ENCODE measurements around the gene DHRS1. TPM values are rescaled to one million over a fixed set of nuclear protein-coding genes. Genes with fewer than 3 reads are reported as not detected.

The DHRS1 gene
- total and polyA plus RNA-seq, 2 experiments from 2014 or later = 15.0 to 15.4 TPM

- H3K27me3 Mint-ChIP-seq (ENCODE audit: insufficient read depth, low read depth, poor library complexity) = peaks cover 15% of the 10 kb centered on the region
- no peak overlapping the region; the same call in 1 of the 2 replicates for H3K27ac Mint-ChIP-seq
- H3K9me2 ChIP-seq (ENCODE audit: insufficient read depth) = no peaks in the 10 kb centered on the region
- no peak overlapping the region for H3K4me3 Mint-ChIP-seq
- no peak overlapping the region for H3K27ac ChIP-seq (ENCODE audit: low read depth)
- no peaks in the 10 kb centered on the region for H3K36me3 Mint-ChIP-seq (ENCODE audit: low read depth)
- no peaks in the 10 kb centered on the region for H3F3A ChIP-seq (replicated peaks; ENCODE audit: low read depth)
- TF ChIP-seq ZNF331 (CRISPR knock-in tag; IDR thresholded peaks at IDR 0.05; ENCODE audit: low read depth) = no peak
- no peak for TF ChIP-seq STAT1 (IDR thresholded peaks at IDR 0.05; ENCODE audit: unreplicated experiment)
- no peak for TF ChIP-seq JUNB (IDR thresholded peaks at IDR 0.05; ENCODE audit: unreplicated experiment)
- TF ChIP-seq CREB1 (CRISPR knock-in tag; IDR thresholded peaks at IDR 0.05; ENCODE audit: low read depth) = no peak
- TF ChIP-seq ZNF462 (CRISPR knock-in tag; IDR thresholded peaks at IDR 0.05) = no peak
- TF ChIP-seq, protein P1, sequence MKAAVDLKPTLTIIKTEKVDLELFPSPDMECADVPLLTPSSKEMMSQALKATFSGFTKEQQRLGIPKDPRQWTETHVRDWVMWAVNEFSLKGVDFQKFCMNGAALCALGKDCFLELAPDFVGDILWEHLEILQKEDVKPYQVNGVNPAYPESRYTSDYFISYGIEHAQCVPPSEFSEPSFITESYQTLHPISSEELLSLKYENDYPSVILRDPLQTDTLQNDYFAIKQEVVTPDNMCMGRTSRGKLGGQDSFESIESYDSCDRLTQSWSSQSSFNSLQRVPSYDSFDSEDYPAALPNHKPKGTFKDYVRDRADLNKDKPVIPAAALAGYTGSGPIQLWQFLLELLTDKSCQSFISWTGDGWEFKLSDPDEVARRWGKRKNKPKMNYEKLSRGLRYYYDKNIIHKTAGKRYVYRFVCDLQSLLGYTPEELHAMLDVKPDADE (IDR thresholded peaks at IDR 0.05) = no peak
- no peak for TF ChIP-seq REST (IDR thresholded peaks at IDR 0.05; ENCODE audit: unreplicated experiment)
- no peak for TF ChIP-seq NANOG (IDR thresholded peaks at IDR 0.05; ENCODE audit: borderline replicate concordance)
- TF ChIP-seq EZH2phosphoT487 (IDR thresholded peaks at IDR 0.05; ENCODE audit: unreplicated experiment) = no peak
- no peak for TF ChIP-seq EZH2 (IDR thresholded peaks at IDR 0.05; ENCODE audit: low read depth, unreplicated experiment)
- no peak for TF ChIP-seq ZNF114 (CRISPR knock-in tag; IDR thresholded peaks at IDR 0.05)
- TF ChIP-seq, protein P2, sequence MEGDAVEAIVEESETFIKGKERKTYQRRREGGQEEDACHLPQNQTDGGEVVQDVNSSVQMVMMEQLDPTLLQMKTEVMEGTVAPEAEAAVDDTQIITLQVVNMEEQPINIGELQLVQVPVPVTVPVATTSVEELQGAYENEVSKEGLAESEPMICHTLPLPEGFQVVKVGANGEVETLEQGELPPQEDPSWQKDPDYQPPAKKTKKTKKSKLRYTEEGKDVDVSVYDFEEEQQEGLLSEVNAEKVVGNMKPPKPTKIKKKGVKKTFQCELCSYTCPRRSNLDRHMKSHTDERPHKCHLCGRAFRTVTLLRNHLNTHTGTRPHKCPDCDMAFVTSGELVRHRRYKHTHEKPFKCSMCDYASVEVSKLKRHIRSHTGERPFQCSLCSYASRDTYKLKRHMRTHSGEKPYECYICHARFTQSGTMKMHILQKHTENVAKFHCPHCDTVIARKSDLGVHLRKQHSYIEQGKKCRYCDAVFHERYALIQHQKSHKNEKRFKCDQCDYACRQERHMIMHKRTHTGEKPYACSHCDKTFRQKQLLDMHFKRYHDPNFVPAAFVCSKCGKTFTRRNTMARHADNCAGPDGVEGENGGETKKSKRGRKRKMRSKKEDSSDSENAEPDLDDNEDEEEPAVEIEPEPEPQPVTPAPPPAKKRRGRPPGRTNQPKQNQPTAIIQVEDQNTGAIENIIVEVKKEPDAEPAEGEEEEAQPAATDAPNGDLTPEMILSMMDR (conservative IDR thresholded peaks at IDR 0.05; ENCODE audit: low read depth in 2 of 2) = no peak
- no peak for TF ChIP-seq POLR2AphosphoS5 (IDR thresholded peaks at IDR 0.05; ENCODE audit: low read depth)
- H3K36me3 ChIP-seq (ENCODE audit: insufficient read depth) = no peaks in the 10 kb centered on the region
- H3K4me1 ChIP-seq (ENCODE audit: insufficient read depth) = no peaks in the 10 kb centered on the region
- H3K9me3 Mint-ChIP-seq = no peaks in the 10 kb centered on the region
- H3K79me2 ChIP-seq (replicated peaks; ENCODE audit: insufficient read depth) = no peaks in the 10 kb centered on the region
- H4K20me1 ChIP-seq (replicated peaks; ENCODE audit: insufficient read depth) = no peaks in the 10 kb centered on the region
- H2AFZ ChIP-seq = no peak overlapping the region
- H3K4me3 ChIP-seq = no peak overlapping the region
- H3K27me3 ChIP-seq (ENCODE audit: insufficient read depth) = no peaks in the 10 kb centered on the region
- no peak overlapping the region for H3K4me2 ChIP-seq
- peaks cover 4% of the 10 kb centered on the region; the same call in 2 of the 3 replicates for H3K4me1 Mint-ChIP-seq
- no peak for ATAC-seq
- DNase-seq (ENCODE audit: low spot score) = no peak
These were observed 44.8 kb downstream of the DHRS1 start for GRCh38 chr14:24254630-24255392.

All from GM23338 (cell line).